GM12801 (cell line): Measurements from ENCODE around the gene INPP4A.

Experiments
- CTCF ChIP-seq: IDR thresholded peaks from one replicate; pipeline ENCODE4 v1.5.1; 2011; ENCODE audit warnings: control low read depth; ENCODE audit not compliant: insufficient read length; ENCODE audit errors: extremely low read depth

Gene INPP4A

GRCh38 chr2:98565941-98566340 is 121.3 kb downstream of the INPP4A start:
- no peak for TF ChIP-seq CTCF

- no peak for TF ChIP-seq CTCF
These were observed 123.7 kb downstream of the INPP4A start for GRCh38 chr2:98568161-98568956.

DNA sequence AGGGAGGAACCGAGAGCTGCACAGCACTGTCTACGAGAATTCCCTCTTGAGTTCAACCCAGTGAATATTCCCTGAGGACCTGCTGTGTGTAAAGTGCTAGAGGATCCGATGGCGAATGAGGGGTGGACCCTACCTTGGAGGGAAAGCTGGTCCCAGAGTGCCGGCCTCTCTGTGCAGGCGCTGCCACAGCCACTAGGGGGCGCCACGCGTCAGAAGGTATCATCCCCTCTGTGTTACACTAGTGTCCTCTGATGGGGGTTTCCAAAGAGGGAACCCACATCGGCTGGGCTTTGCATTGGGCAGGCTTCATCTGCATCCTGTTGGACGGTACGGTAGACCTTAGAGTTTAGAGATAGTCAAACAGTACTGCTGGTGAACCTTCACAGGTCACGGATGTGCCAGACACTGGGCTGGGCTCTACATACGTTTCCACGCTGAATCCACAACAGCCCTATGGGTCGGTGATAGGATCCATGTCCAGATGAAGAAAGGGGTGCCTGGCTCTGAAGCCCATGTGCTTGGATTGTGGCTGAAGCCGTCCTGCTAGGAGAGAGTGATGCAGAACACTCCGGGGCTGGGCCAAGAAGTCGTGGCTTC is 124.6 kb downstream of the INPP4A start:
- TF ChIP-seq CTCF: no peak

GRCh38 chr2:98569915-98570314 is 125.3 kb downstream of the INPP4A start:
- TF ChIP-seq CTCF: no peak

- no peak for TF ChIP-seq CTCF
These were observed 125.7 kb downstream of the INPP4A start for GRCh38 chr2:98570356-98570755.

DNA sequence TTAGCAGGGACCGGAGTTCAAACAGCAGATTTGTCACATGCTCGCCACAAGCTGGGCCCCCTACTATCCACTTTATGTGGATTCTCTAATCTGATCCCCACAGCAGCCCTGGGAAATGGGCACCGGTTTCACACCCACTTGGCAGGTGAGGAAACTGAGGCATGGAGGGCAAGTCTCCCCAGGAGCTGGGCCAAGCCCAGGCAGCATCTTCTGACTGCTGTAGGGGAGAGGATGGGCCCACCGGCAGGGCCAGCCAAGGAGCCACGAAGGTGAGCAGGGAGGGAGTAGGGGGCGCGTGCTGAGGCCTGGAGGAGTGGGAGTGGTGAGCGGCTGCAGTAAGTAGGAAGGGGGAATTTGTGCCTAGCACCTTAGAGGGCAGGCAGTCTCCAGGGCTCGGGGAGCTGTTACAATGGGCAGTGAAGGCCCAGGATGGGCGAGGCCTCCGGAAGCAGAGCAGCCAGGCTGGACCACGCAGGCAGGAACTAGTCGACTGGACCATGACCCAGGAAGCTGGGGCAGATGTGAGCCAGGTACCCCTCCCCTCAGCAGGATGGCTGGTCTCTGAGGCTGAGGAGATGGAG is 126.6 kb downstream of the INPP4A start:
- no peak for TF ChIP-seq CTCF

GRCh38 chr2:98571796-98572195 is 127.1 kb downstream of the INPP4A start:
- no peak for TF ChIP-seq CTCF
